B cell (primary cell): ENCODE data around the gene PIGW. TPM values are rescaled to one million over a fixed set of nuclear protein-coding genes. Genes with fewer than 3 reads are reported as not detected.

Source experiments
- ATAC-seq: fragments of 200-7000 bp; cut with Tn5 transposase; one replicate; pipeline ENCODE4 v1.10.0; 2021; ENCODE audit warnings: low read depth, mild to moderate bottlenecking, moderate number of reproducible peaks, moderate library complexity
- CTCF ChIA-PET: fragments of 350-600 bp; sonication (Branson Sonifier 250); formaldehyde crosslinking; loops from one replicate; lab custom pipeline; 2021; ENCODE audit warnings: antibody characterized with exemption, inconsistent platforms; lab: Charles Lee
- POLR2A ChIA-PET: fragments of 350-600 bp; sonication (Branson Sonifier 250); formaldehyde crosslinking; loops from one replicate; lab custom pipeline; 2021; ENCODE audit warnings: antibody characterized with exemption; lab: Charles Lee
- DNase-seq: peaks from one replicate; pipeline ENCODE4 v3.0.0; 2013
- H2AFZ ChIP-seq: 2 replicates; pipeline ENCODE4 v1.6.1; 2012; ENCODE audit warnings: mild to moderate bottlenecking, low read depth, low read length; ENCODE audit not compliant: insufficient read depth, poor library complexity, severe bottlenecking
- H3K27ac ChIP-seq, 2 donors: 1 replicate in 1 of 2; 2 replicates in 1 of 2; pipeline ENCODE4 v1.5.1; 2012 to 2013; ENCODE audit warnings: low read length in 2 of 2, mild to moderate bottlenecking in 2 of 2, moderate library complexity in 1 of 2
- H3K27me3 ChIP-seq, 4 experiments: fragments of 200-600 bp in 1 of 4; sonication (generic) in 1 of 4; replicated peaks in 1 of 4; 1 replicate in 2 of 4; 2 replicates in 2 of 4; pipeline versions ENCODE4 v1.6.1 to v1.7.0; 2013 to 2016; ENCODE audit warnings: low read length in 3 of 4, mild to moderate bottlenecking in 2 of 4, mixed read lengths in 1 of 4, moderate library complexity in 1 of 4; ENCODE audit not compliant: insufficient read depth in 4 of 4, control insufficient read depth in 3 of 4; ENCODE audit errors: control extremely low read depth in 1 of 4
- H3K36me3 ChIP-seq, 2 experiments: replicated peaks in 1 of 2; 1 replicate in 1 of 2; 2 replicates in 1 of 2; pipeline versions ENCODE4 v1.6.1 to v1.7.1; 2013; ENCODE audit warnings: low read length in 1 of 2; ENCODE audit not compliant: insufficient read depth in 2 of 2, control insufficient read depth in 1 of 2; ENCODE audit errors: control extremely low read depth in 1 of 2, extremely low read depth in 1 of 2
- H3K4me1 ChIP-seq, 2 donors: fragments of 200-600 bp in 1 of 2; sonication (generic) in 1 of 2; 1 replicate in 1 of 2; 2 replicates in 1 of 2; pipeline versions ENCODE4 v1.5.1 to v1.6.1; 2013 to 2017; ENCODE audit warnings: low read length in 2 of 2; ENCODE audit not compliant: control insufficient read depth in 2 of 2, insufficient read depth in 2 of 2
- H3K4me2 ChIP-seq: replicated peaks from 2 replicates; pipeline ENCODE3; 2012; ENCODE audit warnings: mild to moderate bottlenecking, low read depth, low read length; ENCODE audit not compliant: poor library complexity, severe bottlenecking
- H3K4me3 ChIP-seq, 5 experiments: fragments of 200-600 bp in 1 of 5; sonication (generic) in 1 of 5; 1 replicate in 3 of 5; 2 replicates in 2 of 5; pipeline versions ENCODE4 v1.5.1 to v1.7.0; 2011 to 2016; ENCODE audit warnings: low read length in 4 of 5, mild to moderate bottlenecking in 4 of 5, low read depth in 2 of 5, control low read depth in 1 of 5, moderate library complexity in 1 of 5; ENCODE audit not compliant: insufficient read depth in 1 of 5; ENCODE audit errors: control extremely low read depth in 1 of 5, extremely low read depth in 1 of 5
- H3K79me2 ChIP-seq: fragments of 200-600 bp; sonication (generic); one replicate; pipeline ENCODE4 v1.6.0; 2016; ENCODE audit warnings: low read length; ENCODE audit not compliant: control insufficient read depth, insufficient read depth
- H3K9ac ChIP-seq: fragments of 200-600 bp; sonication (generic); 2 replicates; pipeline ENCODE4 v1.6.1; 2017; ENCODE audit warnings: mild to moderate bottlenecking, low read length, moderate library complexity
- H3K9me3 ChIP-seq, 3 donors: one replicate each; pipeline versions ENCODE4 v1.6.1 to v1.7.1; 2013; ENCODE audit warnings: low read length in 2 of 3; ENCODE audit not compliant: control insufficient read depth in 2 of 3, insufficient read depth in 1 of 3; ENCODE audit errors: control extremely low read depth in 1 of 3
- H4K20me1 ChIP-seq: 2 replicates; pipeline ENCODE4 v1.6.0; 2012; ENCODE audit warnings: mild to moderate bottlenecking, low read length; ENCODE audit not compliant: insufficient read depth, control insufficient read depth, poor library complexity, severe bottlenecking
- H3K27ac Mint-ChIP-seq: one replicate; pipeline ENCODE4 v1.8.0; 2021; ENCODE audit warnings: mixed read lengths
- H3K27me3 Mint-ChIP-seq: one replicate; pipeline ENCODE4 v1.8.0; 2021; ENCODE audit warnings: mixed read lengths
- H3K4me1 Mint-ChIP-seq: one replicate; pipeline ENCODE4 v1.8.0; 2021; ENCODE audit warnings: mixed read lengths
- H3K4me3 Mint-ChIP-seq: one replicate; pipeline ENCODE4 v1.8.0; 2021; ENCODE audit warnings: mixed read lengths
- H3K9me3 Mint-ChIP-seq: one replicate; pipeline ENCODE4 v1.8.0; 2022; ENCODE audit warnings: mixed read lengths; ENCODE audit not compliant: insufficient read depth
- CTCF ChIP-seq: fragments of 200-600 bp; IDR thresholded peaks from one replicate; pipeline ENCODE4 v1.8.0; 2022; ENCODE audit warnings: antibody characterized with exemption, mild to moderate bottlenecking
- EZH2 ChIP-seq: IDR thresholded peaks from 2 replicates; pipeline ENCODE4 v1.6.1; 2012; ENCODE audit warnings: borderline replicate concordance, low read depth, mild to moderate bottlenecking, moderate library complexity, low read length; ENCODE audit not compliant: insufficient read depth, poor library complexity, severe bottlenecking
- WGBS: methylation state at CpG from one replicate; pipeline ENCODE4 v1.1.5; 2013; ENCODE audit warnings: missing lambda C conversion rate; ENCODE audit not compliant: insufficient coverage; 5-methylcytosine and 5-hydroxymethylcytosine counted together
- intact Hi-C: fragments of 100-400 bp; cut with micrococcal nuclease; formaldehyde crosslinking; loops from one replicate; pipeline ENCODE4 v1.10.0; 2022
- polyA plus RNA-seq: library from polyadenylated mRNA; depleted of rRNA; stranded (reverse); fragments of >200 nt; gene quantifications from 2 replicates; pipeline ENCODE4 v1.2.3, GENCODE V29; 2012
- small RNA-seq: library from RNA; depleted of rRNA; stranded (forward); fragments of <200 nt; gene quantifications from one replicate; pipeline ENCODE3, GENCODE V24; 2012; ENCODE audit warnings: low replicate concordance, low read depth; ENCODE audit not compliant: insufficient read length
- total RNA-seq, 2 donors: library from RNA; stranded (reverse); fragments of 120-200 nt in 1 of 2; gene quantifications; 1 replicate in 1 of 2; 2 replicates in 1 of 2; pipeline versions ENCODE4 v1.2.3 to v1.2.4, GENCODE V29; 2013 to 2022

The PIGW gene
- total and polyA plus RNA-seq, 2 donors (not counting 1 experiment from before 2014, with no cell fraction given), result 4.4 to 5.9 TPM

GRCh38 chr17:36583787-36584186 is 49.0 kb downstream of the PIGW start:
- POLR2A ChIA-PET, result no interaction called here
- Histone ChIP-seq H3K4me3 (no peak overlapping the region), H3K4me2 (no peak overlapping the region), H4K20me1 (peaks cover 22% of the 10 kb centered on the region), H3K79me2 (peaks cover 3% of the 10 kb centered on the region), H2AFZ (no peak overlapping the region), H3K9ac (no peak overlapping the region), H3K9me3 (no peaks in the 10 kb centered on the region), H3K27ac (no peak overlapping the region), H3K36me3 (peaks cover 18 to 84% of the 10 kb centered on the region in 2 experiments), H3K27me3 (no peaks in the 10 kb centered on the region), H3K4me1 (no peaks in the 10 kb centered on the region)
- DNase-seq (no peak), ATAC-seq (no peak)
- H3K4me1 Mint-ChIP-seq, result no peaks in the 10 kb centered on the region
- CTCF ChIA-PET, result interaction anchor here (0.7 to 4.5 kb wide), 2 partner anchors 18 to 22 kb away, joined by 3 to 15 read pairs; partner anchors contain the start of gene MRM1
- H3K27me3 Mint-ChIP-seq, result no peaks in the 10 kb centered on the region
- H3K27ac Mint-ChIP-seq, result no peak overlapping the region
- no peaks in the 10 kb centered on the region for H3K9me3 Mint-ChIP-seq
- TF ChIP-seq CTCF (no peak), EZH2 (no peak)
- intact Hi-C loops, result no loop called here
- no peak overlapping the region for H3K4me3 Mint-ChIP-seq
- no CpG with 5 or more reads among the region's 1 CpG for WGBS

GRCh38 chr17:36586138-36586537 is 51.4 kb downstream of the PIGW start:
- Mint-ChIP-seq H3K4me1 (peaks cover 2% of the 10 kb centered on the region), H3K27me3 (no peaks in the 10 kb centered on the region), H3K4me3 (no peak overlapping the region), H3K27ac (no peak overlapping the region), H3K9me3 (no peaks in the 10 kb centered on the region)
- H3K79me2 ChIP-seq, result no peaks in the 10 kb centered on the region
- H3K4me3 ChIP-seq, result no peak overlapping the region
- intact Hi-C loops, result no loop called here
- H3K4me2 ChIP-seq, result no peak overlapping the region
- CTCF ChIA-PET, result no interaction called here
- peaks cover 0 to under 1% of the 10 kb centered on the region in 2 donors for H3K4me1 ChIP-seq
- ATAC-seq (no peak), DNase-seq (no peak)
- H3K9ac ChIP-seq, result no peak overlapping the region
- WGBS, result 100% methylated on average over 1 of the region's 2 CpGs
- no peak overlapping the region for H2AFZ ChIP-seq
- no peaks in the 10 kb centered on the region for H3K27me3 ChIP-seq
- peaks cover 18 to 80% of the 10 kb centered on the region in 2 experiments for H3K36me3 ChIP-seq
- TF ChIP-seq CTCF (no peak), EZH2 (no peak)
- H4K20me1 ChIP-seq, result peaks cover 22% of the 10 kb centered on the region
- POLR2A ChIA-PET, result no interaction called here
- no peak overlapping the region for H3K27ac ChIP-seq
- no peaks in the 10 kb centered on the region for H3K9me3 ChIP-seq

Small RNAs within 50 kb of the gene (small RNA-seq; reads per million reads assigned to genes)
- not detected for gene RNA5SP439

Other genes starting within 250 kb of the PIGW start
- not detected in 2 replicates for gene TBC1D3G, start 211.1 kb upstream of the PIGW start, total RNA-seq
- gene TBC1D3G, start 211.1 kb upstream of the PIGW start, polyA plus RNA-seq, result not detected in 2 replicates
- gene TBC1D3H, start 146.6 kb upstream of the PIGW start, total RNA-seq, result not detected in 2 replicates
- gene TBC1D3H, start 146.6 kb upstream of the PIGW start, polyA plus RNA-seq, result not detected in 2 replicates
- 50.5 and 53.3 TPM in 2 replicates for gene ZNHIT3, start 48.3 kb upstream of the PIGW start, total RNA-seq
- 36.5 and 41.7 TPM in 2 replicates for gene ZNHIT3, start 48.3 kb upstream of the PIGW start, polyA plus RNA-seq
- 65.7 and 76.8 TPM in 2 replicates for gene MYO19, start 119 bp upstream of the PIGW start, total RNA-seq
- gene MYO19, start 119 bp upstream of the PIGW start, polyA plus RNA-seq, result 87.1 and 88.7 TPM in 2 replicates
- 137 and 155 TPM in 2 replicates for gene GGNBP2, start 9.9 kb downstream of the PIGW start, total RNA-seq
- gene GGNBP2, start 9.9 kb downstream of the PIGW start, polyA plus RNA-seq, result 107 and 167 TPM in 2 replicates
- 7.3 and 8.2 TPM in 2 replicates for gene DHRS11, start 56.9 kb downstream of the PIGW start, total RNA-seq
- gene DHRS11, start 56.9 kb downstream of the PIGW start, polyA plus RNA-seq, result 4.3 and 5.2 TPM in 2 replicates
- 13.5 and 14.4 TPM in 2 replicates for gene MRM1, start 66.6 kb downstream of the PIGW start, total RNA-seq
- 6.7 and 9.1 TPM in 2 replicates for gene MRM1, start 66.6 kb downstream of the PIGW start, polyA plus RNA-seq